Peyer's patch (tissue), 4 donors: Measurements from ENCODE around the gene KRT14. TPM values are rescaled to one million over a fixed set of nuclear protein-coding genes. Genes with fewer than 3 reads are reported as not detected.

Source experiments
- DNase-seq, 3 donors: peaks; one replicate each; pipeline ENCODE4 v3.0.0-alpha.2; 2017 to 2019
- H3K27ac ChIP-seq, 4 donors: fragments of 200-600 bp; sonication (generic); one replicate each; pipeline ENCODE4 v1.5.1; 2016 to 2019
- H3K27me3 ChIP-seq, 2 donors: fragments of 200-600 bp; sonication (generic); one replicate each; pipeline ENCODE4 v1.5.1; 2019
- H3K36me3 ChIP-seq, 3 donors: fragments of 200-600 bp; sonication (generic); one replicate each; pipeline ENCODE4 v1.5.1; 2016 to 2019
- H3K4me1 ChIP-seq, 4 donors: fragments of 200-600 bp; sonication (generic); one replicate each; pipeline ENCODE4 v1.5.1; 2016 to 2019
- H3K4me3 ChIP-seq, 4 donors: fragments of 200-600 bp; sonication (generic); 1 replicate in 3 of 4; 2 replicates in 1 of 4; pipeline ENCODE4 v1.5.1; 2016 to 2019; ENCODE audit warnings: mild to moderate bottlenecking in 1 of 4
- H3K9me3 ChIP-seq, 4 donors: fragments of 200-600 bp; sonication (generic); one replicate each; pipeline ENCODE4 v1.5.1; 2016 to 2019; ENCODE audit warnings: mild to moderate bottlenecking in 1 of 4
- POLR2A ChIP-seq, 2 donors: fragments of 450-650 bp; IDR thresholded peaks; one replicate each; pipeline ENCODE4 v1.5.1; 2017; ENCODE audit warnings: antibody characterized with exemption in 2 of 2, mild to moderate bottlenecking in 2 of 2, moderate library complexity in 2 of 2
- total RNA-seq, 4 donors: library from RNA; depleted of rRNA; stranded (reverse); fragments of >200 nt; gene quantifications; one replicate each; pipeline ENCODE4 v1.1.0, GENCODE V29; 2016
- TF ChIP-seq, protein P1 (sequence below), 6 experiments: fragments of 450-650 bp in 4 of 6; fragments of 200-600 bp in 2 of 6; sonication (generic) in 1 of 6; IDR thresholded peaks; one replicate each; pipeline ENCODE4 v1.5.1; 2017 to 2019; ENCODE audit warnings: antibody characterized with exemption in 6 of 6, mild to moderate bottlenecking in 3 of 6, moderate library complexity in 1 of 6

KRT14 gene
- total RNA-seq: 1 to 10 TPM; 3.4 to 8.9 (median 6.3) TPM

- Histone ChIP-seq H3K4me1 (peaks cover 0 to 7% (median 0%) of the 10 kb centered on the region in 4 donors), H3K4me3 (no peak within 1 kb of the TSS), H3K27ac (no peak within 1 kb of the TSS), H3K36me3 (no peaks in the 10 kb centered on the region), H3K27me3 (no peaks in the 10 kb centered on the region), H3K9me3 (no peaks in the 10 kb centered on the region)
- no peak for TF ChIP-seq POLR2A (IDR thresholded peaks at IDR 0.05)
- TF ChIP-seq, protein P1, sequence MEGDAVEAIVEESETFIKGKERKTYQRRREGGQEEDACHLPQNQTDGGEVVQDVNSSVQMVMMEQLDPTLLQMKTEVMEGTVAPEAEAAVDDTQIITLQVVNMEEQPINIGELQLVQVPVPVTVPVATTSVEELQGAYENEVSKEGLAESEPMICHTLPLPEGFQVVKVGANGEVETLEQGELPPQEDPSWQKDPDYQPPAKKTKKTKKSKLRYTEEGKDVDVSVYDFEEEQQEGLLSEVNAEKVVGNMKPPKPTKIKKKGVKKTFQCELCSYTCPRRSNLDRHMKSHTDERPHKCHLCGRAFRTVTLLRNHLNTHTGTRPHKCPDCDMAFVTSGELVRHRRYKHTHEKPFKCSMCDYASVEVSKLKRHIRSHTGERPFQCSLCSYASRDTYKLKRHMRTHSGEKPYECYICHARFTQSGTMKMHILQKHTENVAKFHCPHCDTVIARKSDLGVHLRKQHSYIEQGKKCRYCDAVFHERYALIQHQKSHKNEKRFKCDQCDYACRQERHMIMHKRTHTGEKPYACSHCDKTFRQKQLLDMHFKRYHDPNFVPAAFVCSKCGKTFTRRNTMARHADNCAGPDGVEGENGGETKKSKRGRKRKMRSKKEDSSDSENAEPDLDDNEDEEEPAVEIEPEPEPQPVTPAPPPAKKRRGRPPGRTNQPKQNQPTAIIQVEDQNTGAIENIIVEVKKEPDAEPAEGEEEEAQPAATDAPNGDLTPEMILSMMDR (IDR thresholded peaks at IDR 0.05): no peak
- DNase-seq: no peak
These were observed at the start of gene KRT14 for GRCh38 chr17:41586863-41587495. Gene KRT14 (minus strand): TSS chr17:41586895. CDS start chr17:41586834, 61 bp downstream.

GRCh38 chr17:41635121-41636097, 48.7 kb upstream of the KRT14 start:
- Histone ChIP-seq H3K4me1 (peaks cover 0 to 24% (median 1%) of the 10 kb centered on the region in 4 donors), H3K27ac (peak overlapping the region in 2 of 4 donors; percentile 15 to 28), H3K27me3 (no peaks in the 10 kb centered on the region), H3K36me3 (no peaks in the 10 kb centered on the region), H3K4me3 (no peak overlapping the region), H3K9me3 (no peaks in the 10 kb centered on the region)
- DNase-seq: peak in 2 of 3 donors; percentile 57 to 71
- TF ChIP-seq, protein P1 (IDR thresholded peaks at IDR 0.05): no peak
- no peak for TF ChIP-seq POLR2A (IDR thresholded peaks at IDR 0.05)

DNA sequence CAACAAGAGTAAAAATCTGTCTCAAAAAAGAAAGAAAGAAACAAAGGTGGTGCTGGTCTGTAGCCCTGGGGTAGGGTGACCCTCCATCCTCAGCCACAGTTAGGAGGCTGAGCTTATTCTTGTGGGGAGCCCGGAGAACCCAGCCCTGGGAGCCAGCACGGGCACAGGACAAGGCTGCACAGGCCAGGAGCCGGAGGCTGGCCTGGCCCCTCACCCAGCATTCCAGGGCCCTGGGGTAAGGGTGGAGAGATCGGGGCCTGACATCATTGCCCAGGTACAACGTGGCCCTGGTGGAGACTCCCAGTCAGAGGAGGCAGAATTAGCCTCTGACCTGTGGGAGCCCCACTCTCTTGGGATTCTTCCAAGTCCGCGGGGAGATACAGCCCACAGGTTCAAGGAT, 47.9 kb upstream of the KRT14 start:
- no peak for TF ChIP-seq POLR2A (IDR thresholded peaks at IDR 0.05)
- TF ChIP-seq, protein P1 (IDR thresholded peaks at IDR 0.05): no peak
- Histone ChIP-seq H3K36me3 (no peaks in the 10 kb centered on the region), H3K4me1 (peaks cover 0 to 24% (median 1%) of the 10 kb centered on the region in 4 donors), H3K27ac (peak overlapping the region in 2 of 4 donors; percentile 15 to 28), H3K27me3 (no peaks in the 10 kb centered on the region), H3K9me3 (no peaks in the 10 kb centered on the region), H3K4me3 (no peak overlapping the region)
- DNase-seq: no peak

GRCh38 chr17:41633556-41634199, 47.0 kb upstream of the KRT14 start:
- TF ChIP-seq POLR2A (IDR thresholded peaks at IDR 0.05): no peak
- TF ChIP-seq, protein P1 (IDR thresholded peaks at IDR 0.05): no peak
- Histone ChIP-seq H3K4me1 (peaks cover 0 to 24% (median 1%) of the 10 kb centered on the region in 4 donors), H3K4me3 (no peak overlapping the region), H3K27ac (no peak overlapping the region), H3K9me3 (no peaks in the 10 kb centered on the region), H3K27me3 (no peaks in the 10 kb centered on the region), H3K36me3 (no peaks in the 10 kb centered on the region)
- DNase-seq: no peak

DNA sequence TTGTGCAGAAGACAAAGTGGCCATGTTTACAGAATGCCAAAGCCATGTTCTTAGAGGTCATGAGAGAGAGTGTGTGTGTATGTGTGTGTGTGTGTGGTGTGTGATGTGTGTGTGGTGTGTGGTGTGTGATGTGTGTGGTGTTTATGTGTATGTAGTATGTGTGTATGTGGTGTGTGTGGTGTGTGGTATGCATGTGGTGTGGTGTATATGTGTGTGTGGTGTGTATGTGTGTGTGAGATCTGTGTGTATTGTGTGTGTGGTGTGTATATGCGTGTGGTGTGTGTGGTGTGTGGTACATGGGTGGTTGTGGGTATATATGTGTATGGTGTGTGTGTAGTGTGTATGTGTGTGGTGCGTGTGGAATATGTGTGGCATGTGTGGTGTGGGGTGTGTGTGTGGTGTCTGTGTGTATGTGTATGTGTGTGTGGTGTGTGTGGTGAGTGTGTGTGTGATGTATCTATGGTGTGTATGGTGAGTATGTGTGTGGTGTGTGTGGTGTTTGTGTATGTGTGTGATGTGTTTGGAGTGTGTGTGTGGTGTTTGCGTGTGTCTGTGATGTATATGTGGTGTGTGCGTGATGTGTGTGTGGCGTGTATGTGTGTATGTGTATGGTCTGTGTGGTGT, 45.9 kb upstream of the KRT14 start:
- Histone ChIP-seq H3K27me3 (no peaks in the 10 kb centered on the region), H3K27ac (no peak overlapping the region), H3K9me3 (no peaks in the 10 kb centered on the region), H3K36me3 (no peaks in the 10 kb centered on the region), H3K4me3 (no peak overlapping the region), H3K4me1 (peaks cover 0 to 24% (median 1%) of the 10 kb centered on the region in 4 donors)
- no peak for DNase-seq
- TF ChIP-seq, protein P1 (IDR thresholded peaks at IDR 0.05): no peak
- TF ChIP-seq POLR2A (IDR thresholded peaks at IDR 0.05): no peak
